Thoracic aorta (tissue), 2 donors: ENCODE data around the gene PTOV1. TPM values are rescaled to one million over a fixed set of nuclear protein-coding genes. Genes with fewer than 3 reads are reported as not detected.

ENCODE experiments used
- ATAC-seq: fragments of 150-250 bp; one replicate; pipeline ENCODE4 v1.8.0; 2017; ENCODE audit warnings: low read depth; ENCODE audit not compliant: insufficient number of reproducible peaks, low FRiP score
- DNase-seq: peaks from one replicate; pipeline ENCODE4 v3.0.0-alpha.2; 2020; ENCODE audit warnings: low spot score
- H3K27ac ChIP-seq, 2 donors: fragments of 200-600 bp; sonication (generic); 1 replicate in 1 of 2; 2 replicates in 1 of 2; pipeline ENCODE4 v1.5.1; 2016; ENCODE audit warnings: mild to moderate bottlenecking in 2 of 2, moderate library complexity in 2 of 2
- H3K27me3 ChIP-seq: fragments of 200-600 bp; sonication (generic); replicated peaks from 2 replicates; pipeline ENCODE4 v1.6.0; 2016; ENCODE audit warnings: mild to moderate bottlenecking; ENCODE audit not compliant: insufficient read depth
- H3K36me3 ChIP-seq: fragments of 200-600 bp; sonication (generic); one replicate; pipeline ENCODE4 v1.5.1; 2016
- H3K4me1 ChIP-seq, 2 donors: fragments of 200-600 bp; sonication (generic); 1 replicate in 1 of 2; 2 replicates in 1 of 2; pipeline versions ENCODE4 v1.5.1 to v1.6.0; 2016; ENCODE audit warnings: low read depth in 2 of 2, mild to moderate bottlenecking in 1 of 2; ENCODE audit not compliant: control insufficient read depth in 1 of 2
- H3K4me3 ChIP-seq: fragments of 200-600 bp; sonication (generic); 2 replicates; pipeline ENCODE4 v1.5.1; 2016; ENCODE audit warnings: mild to moderate bottlenecking
- H3K9me3 ChIP-seq: fragments of 200-600 bp; sonication (generic); 2 replicates; pipeline ENCODE4 v1.5.1; 2016
- CTCF ChIP-seq: fragments of 200-600 bp; sonication (generic); IDR thresholded peaks from one replicate; pipeline ENCODE4 v1.5.1; 2019; ENCODE audit warnings: antibody characterized with exemption
- total RNA-seq, 2 donors: library from RNA; depleted of rRNA; stranded (reverse); fragments of >200 nt; gene quantifications; one replicate each; pipeline versions ENCODE4 v1.1.0 to v1.2.3, GENCODE V29; 2016

PTOV1 gene
- total RNA-seq, 2 donors from 2014 or later: 62.9 to 72.2 TPM

DNA sequence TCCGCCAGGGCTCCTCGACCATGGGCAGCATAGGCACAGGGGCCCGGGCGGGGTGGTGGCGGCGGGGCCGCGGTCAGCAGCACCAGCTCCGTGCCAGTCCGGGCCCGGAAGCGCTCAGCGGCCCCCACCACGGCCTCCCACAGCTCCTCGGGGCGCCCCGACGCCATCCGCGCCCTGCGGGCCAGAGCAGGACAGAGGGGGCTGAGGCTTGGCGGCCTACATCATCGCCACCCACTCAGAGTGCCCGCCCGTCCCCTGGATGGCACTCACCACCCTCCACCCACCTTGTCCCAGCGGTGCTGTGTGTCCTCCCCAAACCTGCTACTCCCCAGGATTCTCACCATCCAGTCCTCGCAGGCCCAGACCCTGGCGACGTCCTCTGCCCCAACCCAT lies 22.2 kb downstream of the PTOV1 start:
- ATAC-seq (no peak), DNase-seq (no peak)
- Histone ChIP-seq H3K27ac (no peak overlapping the region), H3K9me3 (no peaks in the 10 kb centered on the region), H3K36me3 (no peaks in the 10 kb centered on the region), H3K4me1 (peaks cover 11 to 35% of the 10 kb centered on the region in 2 donors), H3K4me3 (no peak overlapping the region), H3K27me3 (no peaks in the 10 kb centered on the region)
- no peak for TF ChIP-seq CTCF

GRCh38 chr19:49873834-49874233 lies 22.9 kb downstream of the PTOV1 start:
- H3K27ac ChIP-seq: no peak overlapping the region
- no peaks in the 10 kb centered on the region for H3K36me3 ChIP-seq
- no peak for DNase-seq
- TF ChIP-seq CTCF: no peak
- no peaks in the 10 kb centered on the region for H3K9me3 ChIP-seq
- no peaks in the 10 kb centered on the region for H3K27me3 ChIP-seq
- peaks cover 9 to 35% of the 10 kb centered on the region in 2 donors for H3K4me1 ChIP-seq
- H3K4me3 ChIP-seq: no peak overlapping the region
- no peak for ATAC-seq

DNA sequence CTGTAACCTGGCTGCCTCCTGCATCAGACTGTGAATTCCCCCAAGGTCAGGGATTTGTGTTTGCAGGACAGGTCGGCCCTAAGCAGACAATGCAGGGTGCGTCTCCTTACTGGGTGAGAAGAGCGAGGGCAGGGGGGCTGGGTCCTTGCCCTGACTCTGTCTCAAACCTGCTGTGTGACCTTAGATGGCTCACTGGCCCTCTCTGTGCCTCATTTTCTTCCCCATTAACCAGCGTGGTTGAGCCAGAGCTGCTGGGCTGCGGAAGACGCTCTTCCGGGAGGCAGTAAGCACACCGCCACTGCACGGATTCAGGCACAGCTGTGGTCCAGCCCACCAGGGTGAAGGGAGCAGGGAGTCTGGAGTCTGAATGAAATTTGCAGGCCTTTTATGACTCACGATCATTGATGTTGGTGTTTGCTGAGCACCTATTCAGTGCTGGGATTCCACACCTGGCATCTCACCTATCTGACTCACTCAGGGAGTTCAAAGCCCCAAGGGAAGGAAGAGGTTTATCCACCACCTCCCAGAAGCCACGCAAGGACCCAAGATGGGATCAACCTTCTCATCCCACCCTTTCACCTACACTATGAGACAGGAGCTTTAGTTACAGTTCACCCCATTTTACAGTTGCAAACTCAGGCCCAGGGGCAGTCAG lies 23.7 kb downstream of the PTOV1 start:
- Histone ChIP-seq H3K4me1 (peaks cover 9 to 39% of the 10 kb centered on the region in 2 donors), H3K4me3 (no peak overlapping the region), H3K9me3 (no peaks in the 10 kb centered on the region), H3K36me3 (no peaks in the 10 kb centered on the region), H3K27ac (no peak overlapping the region), H3K27me3 (no peaks in the 10 kb centered on the region)
- ATAC-seq: no peak
- TF ChIP-seq CTCF: no peak
- DNase-seq: no peak

- H3K27ac ChIP-seq: peak overlapping the region in 1 of 2 donors; percentile 97
Observed at GRCh38 chr19:49875177-49875576, 24.2 kb downstream of the PTOV1 start.

More at GRCh38 chr19:49875177-49875576, 24.2 kb downstream of the PTOV1 start:
- Histone ChIP-seq H3K27me3 (no peaks in the 10 kb centered on the region), H3K4me1 (peaks cover 9 to 35% of the 10 kb centered on the region in 2 donors), H3K9me3 (no peaks in the 10 kb centered on the region), H3K4me3 (peak overlapping the region; percentile 90), H3K36me3 (peaks cover under 1% of the 10 kb centered on the region)
- TF ChIP-seq CTCF: no peak
- DNase-seq (no peak), ATAC-seq (no peak)
